ENCODE data around the gene AK5.

AK5 gene

GRCh38 chr1:77447669-77448068, 165.8 kb downstream of the AK5 start:
- no peak for DNase-seq (ENCODE audit: low read depth)

GRCh38 chr1:77459881-77460280, 178.1 kb downstream of the AK5 start:
- DNase-seq (ENCODE audit: low read depth) = no peak

GRCh38 chr1:77461691-77462090, 179.9 kb downstream of the AK5 start:
- DNase-seq (ENCODE audit: low read depth) = no peak

- no peak for DNase-seq (ENCODE audit: low read depth)
These were observed 181.4 kb downstream of the AK5 start for GRCh38 chr1:77463216-77463615.

- no peak for DNase-seq (ENCODE audit: low read depth)
These were observed 183.3 kb downstream of the AK5 start for GRCh38 chr1:77465139-77465538.

- DNase-seq (ENCODE audit: low read depth) = no peak
These were observed 184.1 kb downstream of the AK5 start for GRCh38 chr1:77465922-77466321.

- no peak for DNase-seq (ENCODE audit: low read depth)
These were observed 185.3 kb downstream of the AK5 start for GRCh38 chr1:77467021-77467595.

GRCh38 chr1:77467741-77468140, 185.9 kb downstream of the AK5 start:
- no peak for DNase-seq (ENCODE audit: low read depth)

GRCh38 chr1:77468257-77468948, 186.6 kb downstream of the AK5 start:
- DNase-seq (ENCODE audit: low read depth) = no peak

- no peak for DNase-seq (ENCODE audit: low read depth)
These were observed 187.3 kb downstream of the AK5 start for GRCh38 chr1:77468949-77469710.

GRCh38 chr1:77471691-77472090, 189.9 kb downstream of the AK5 start:
- DNase-seq (ENCODE audit: low read depth) = no peak

GRCh38 chr1:77473690-77474089, 191.9 kb downstream of the AK5 start:
- DNase-seq (ENCODE audit: low read depth) = peak; percentile 56

- no peak for DNase-seq (ENCODE audit: low read depth)
These were observed 193.8 kb downstream of the AK5 start for GRCh38 chr1:77475641-77476040.

- DNase-seq (ENCODE audit: low read depth) = no peak
These were observed 194.7 kb downstream of the AK5 start for GRCh38 chr1:77476475-77476874.

GRCh38 chr1:77484334-77484733, 202.5 kb downstream of the AK5 start:
- DNase-seq (ENCODE audit: low read depth) = no peak

- DNase-seq (ENCODE audit: low read depth) = no peak
These were observed 203.1 kb downstream of the AK5 start for GRCh38 chr1:77484926-77485325.

GRCh38 chr1:77487631-77488030, 205.8 kb downstream of the AK5 start:
- no peak for DNase-seq (ENCODE audit: low read depth)

GRCh38 chr1:77489910-77490309, 208.1 kb downstream of the AK5 start:
- no peak for DNase-seq (ENCODE audit: low read depth)

GRCh38 chr1:77494026-77494425, 212.2 kb downstream of the AK5 start:
- DNase-seq (ENCODE audit: low read depth) = no peak

GRCh38 chr1:77498918-77499317, 217.1 kb downstream of the AK5 start:
- no peak for DNase-seq (ENCODE audit: low read depth)

- DNase-seq (ENCODE audit: low read depth) = no peak
These were observed 217.6 kb downstream of the AK5 start for GRCh38 chr1:77499466-77499865.

- DNase-seq (ENCODE audit: low read depth) = no peak
These were observed 223.2 kb downstream of the AK5 start for GRCh38 chr1:77504986-77505385.

- no peak for DNase-seq (ENCODE audit: low read depth)
These were observed 225.0 kb downstream of the AK5 start for GRCh38 chr1:77506771-77507170.

All from non-pigmented ciliary epithelial cell (primary cell).